Esophagus muscularis mucosa (tissue), 4 donors: Measurements from ENCODE around the gene REN. TPM values are rescaled to one million over a fixed set of nuclear protein-coding genes. Genes with fewer than 3 reads are reported as not detected.

Source experiments
- DNase-seq: peaks from one replicate; pipeline ENCODE4 v3.0.0-alpha.2; 2017; ENCODE audit errors: extremely low spot score
- H3K27ac ChIP-seq, 4 donors: fragments of 200-600 bp; sonication (generic); replicated peaks in 1 of 4; 1 replicate in 3 of 4; 2 replicates in 1 of 4; pipeline ENCODE4 v1.5.1; 2016 to 2019; ENCODE audit warnings: mild to moderate bottlenecking in 1 of 4
- H3K27me3 ChIP-seq, 4 donors: fragments of 200-600 bp; sonication (generic); one replicate each; pipeline versions ENCODE4 v1.5.1 to v1.6.0; 2016 to 2019
- H3K36me3 ChIP-seq, 4 donors: fragments of 200-600 bp; sonication (generic); one replicate each; pipeline ENCODE4 v1.5.1; 2016 to 2019
- H3K4me1 ChIP-seq, 4 donors: fragments of 200-600 bp; sonication (generic); one replicate each; pipeline ENCODE4 v1.5.1; 2016 to 2019
- H3K4me3 ChIP-seq, 4 donors: fragments of 200-600 bp; sonication (generic); 1 replicate in 2 of 4; 2 replicates in 2 of 4; pipeline ENCODE4 v1.5.1; 2016 to 2019; ENCODE audit warnings: mild to moderate bottlenecking in 4 of 4, moderate library complexity in 1 of 4
- H3K9me3 ChIP-seq, 4 donors: fragments of 200-600 bp; sonication (generic); 1 replicate in 3 of 4; 2 replicates in 1 of 4; pipeline ENCODE4 v1.5.1; 2016 to 2019
- CTCF ChIP-seq, 3 experiments: fragments of 200-600 bp in 2 of 3; fragments of 450-650 bp in 1 of 3; sonication (generic) in 2 of 3; IDR thresholded peaks; one replicate each; pipeline ENCODE4 v1.5.1; 2017 to 2019; ENCODE audit warnings: antibody characterized with exemption in 3 of 3, mild to moderate bottlenecking in 2 of 3, moderate library complexity in 1 of 3
- EP300 ChIP-seq: sonication (generic); formaldehyde crosslinking; IDR thresholded peaks from one replicate; pipeline ENCODE4 v1.6.1; 2017; ENCODE audit warnings: antibody characterized with exemption
- POLR2A ChIP-seq: fragments of 450-650 bp; IDR thresholded peaks from one replicate; pipeline ENCODE4 v1.6.1; 2017; ENCODE audit warnings: antibody characterized with exemption, moderate library complexity, mild to moderate bottlenecking, low read depth
- POLR2AphosphoS5 ChIP-seq, 2 donors: sonication (generic); formaldehyde crosslinking; IDR thresholded peaks; one replicate each; pipeline ENCODE4 v1.6.1; 2017; ENCODE audit warnings: antibody characterized with exemption in 2 of 2
- WGBS: methylation state at CpG from one replicate; pipeline ENCODE4 v1.1.5; 2018; 5-methylcytosine and 5-hydroxymethylcytosine counted together
- intact Hi-C: fragments of 100-400 bp; cut with DNase I; formaldehyde crosslinking; loops from one replicate; pipeline ENCODE4 v1.15.1; 2023
- total RNA-seq, 4 donors: library from RNA; depleted of rRNA; stranded (reverse); fragments of >200 nt; gene quantifications; one replicate each; pipeline versions ENCODE4 v1.1.0 to v1.2.1, GENCODE V29; 2016

REN gene
- total RNA-seq, 4 donors from 2014 or later = not detected

DNA sequence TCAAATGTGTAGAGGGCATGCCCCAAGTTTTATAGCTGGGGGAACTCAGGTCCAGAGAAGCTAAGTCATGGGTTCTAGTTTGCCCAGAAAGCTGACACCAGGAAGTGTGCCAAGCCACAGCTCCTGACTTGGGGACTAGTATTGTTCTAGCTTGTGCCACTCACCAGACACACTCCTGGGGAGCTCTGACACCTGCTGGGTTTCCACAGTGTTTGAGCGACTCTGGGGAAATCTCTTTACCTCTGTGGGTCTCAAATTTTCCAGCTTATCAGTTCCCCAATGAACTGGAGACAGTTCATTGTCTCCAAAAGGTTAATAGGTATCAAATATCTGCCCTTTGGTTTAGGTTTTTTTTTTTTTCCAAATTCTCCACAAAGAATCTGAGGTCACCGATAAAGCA lies 25.9 kb upstream of the REN start:
- no peak for DNase-seq
- Histone ChIP-seq H3K27ac (no peak overlapping the region), H3K4me1 (peaks cover 0 to 9% (median 3%) of the 10 kb centered on the region in 4 donors), H3K4me3 (no peak overlapping the region), H3K9me3 (no peaks in the 10 kb centered on the region), H3K36me3 (no peaks in the 10 kb centered on the region), H3K27me3 (peaks cover 0 to 91% (median 14%) of the 10 kb centered on the region in 4 donors)
- WGBS = 94% methylated on average over 2 of the region's 2 CpGs
- TF ChIP-seq POLR2AphosphoS5 (IDR thresholded peaks at IDR 0.05) (no peak), CTCF (IDR thresholded peaks at IDR 0.05) (no peak), EP300 (no peak), POLR2A (no peak)
- intact Hi-C loops = no loop called here

- no peak overlapping the region for H3K4me3 ChIP-seq
- DNase-seq = no peak
- no peaks in the 10 kb centered on the region for H3K9me3 ChIP-seq
- WGBS = 81% methylated on average over 7 of the region's 7 CpGs
- intact Hi-C loops = no loop called here
- H3K27me3 ChIP-seq = peaks cover 0 to 91% (median 14%) of the 10 kb centered on the region in 4 donors
- no peaks in the 10 kb centered on the region for H3K36me3 ChIP-seq
- H3K4me1 ChIP-seq = peaks cover 0 to 9% (median 3%) of the 10 kb centered on the region in 4 donors
- TF ChIP-seq CTCF (IDR thresholded peaks at IDR 0.05) (no peak), POLR2A (no peak), EP300 (no peak), POLR2AphosphoS5 (IDR thresholded peaks at IDR 0.05) (no peak)
- no peak overlapping the region for H3K27ac ChIP-seq
Measured at GRCh38 chr1:204191456-204191855, 25.3 kb upstream of the REN start.

DNA sequence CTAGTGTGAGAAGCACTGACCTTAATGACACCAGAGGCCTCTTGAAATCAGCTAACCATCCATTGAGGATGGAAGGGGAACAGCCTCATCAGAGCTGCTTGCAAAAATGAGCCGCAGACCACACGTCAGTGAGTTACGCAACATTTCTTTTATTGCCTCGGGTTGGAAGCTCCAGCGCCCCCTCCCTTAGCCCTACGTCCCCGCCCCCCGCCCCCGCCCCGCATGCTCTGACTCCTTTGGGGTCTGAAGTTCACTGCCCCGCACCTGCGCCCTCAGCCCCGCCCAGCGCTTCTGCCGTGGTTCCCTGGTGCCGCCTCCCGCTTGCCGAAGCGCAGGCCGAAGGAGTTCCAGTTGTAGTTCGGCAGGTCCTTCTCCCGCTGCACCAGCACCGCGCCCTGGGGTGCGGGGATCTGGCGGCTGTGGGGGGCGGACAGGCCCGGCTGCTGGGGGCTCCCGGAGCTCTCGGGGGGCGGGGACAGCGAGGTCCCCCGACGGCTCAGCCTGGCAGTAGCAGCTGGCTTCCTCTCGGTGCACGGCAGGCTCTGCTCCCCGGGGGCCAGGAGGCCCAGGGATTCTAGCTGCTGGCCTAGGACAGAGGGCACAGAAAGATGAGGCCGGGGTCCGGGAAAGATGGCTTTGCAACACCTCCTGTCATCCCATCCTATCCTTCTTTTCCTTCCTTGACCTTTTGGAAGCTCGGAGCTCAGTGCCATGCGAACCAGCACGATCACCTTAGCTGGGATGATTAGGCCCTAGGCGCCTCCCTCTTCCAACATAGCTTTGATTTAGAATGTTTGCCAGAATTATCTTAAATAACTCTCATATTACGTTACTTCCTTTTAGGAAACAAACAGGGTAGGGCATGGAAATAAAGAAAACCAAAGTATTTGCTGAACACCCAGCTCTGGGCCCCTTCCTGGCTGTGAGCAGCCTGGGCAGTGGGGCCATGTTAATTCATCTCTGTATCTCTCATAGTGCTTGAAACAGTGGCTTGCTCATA lies 24.4 kb upstream of the REN start:
- Histone ChIP-seq H3K36me3 (no peaks in the 10 kb centered on the region), H3K4me3 (peak overlapping the region; percentile 9 to 45 (median 26)), H3K27ac (no peak overlapping the region), H3K4me1 (peaks cover 0 to 9% (median 3%) of the 10 kb centered on the region in 4 donors), H3K27me3 (peaks cover 0 to 90% (median 14%) of the 10 kb centered on the region in 4 donors), H3K9me3 (no peaks in the 10 kb centered on the region)
- 36% methylated on average over 17 of the region's 44 CpGs for WGBS
- intact Hi-C loops = no loop called here
- no peak for DNase-seq
- TF ChIP-seq EP300 (no peak), POLR2AphosphoS5 (IDR thresholded peaks at IDR 0.05) (no peak), POLR2A (no peak), CTCF (IDR thresholded peaks at IDR 0.05) (no peak)

- intact Hi-C loops = no loop called here
- no peak for DNase-seq
- H3K36me3 ChIP-seq = no peaks in the 10 kb centered on the region
- H3K27me3 ChIP-seq = peaks cover 0 to 82% (median 14%) of the 10 kb centered on the region in 4 donors
- peaks cover 0 to 9% (median 3%) of the 10 kb centered on the region in 4 donors for H3K4me1 ChIP-seq
- H3K4me3 ChIP-seq = no peak overlapping the region
- H3K9me3 ChIP-seq = no peaks in the 10 kb centered on the region
- TF ChIP-seq CTCF (IDR thresholded peaks at IDR 0.05) (no peak), EP300 (no peak), POLR2AphosphoS5 (IDR thresholded peaks at IDR 0.05) (no peak), POLR2A (no peak)
- H3K27ac ChIP-seq = no peak overlapping the region
- WGBS = 75% methylated on average over 6 of the region's 11 CpGs
Measured at GRCh38 chr1:204188959-204189639, 23.0 kb upstream of the REN start.
